ENCODE results near the gene IKZF1. TPM values are rescaled to one million over a fixed set of nuclear protein-coding genes. Genes with fewer than 3 reads are reported as not detected.

The IKZF1 gene
- total and polyA plus RNA-seq, 2 of the 4 experiments (the other 2 are of a cell fraction): not detected

DNA sequence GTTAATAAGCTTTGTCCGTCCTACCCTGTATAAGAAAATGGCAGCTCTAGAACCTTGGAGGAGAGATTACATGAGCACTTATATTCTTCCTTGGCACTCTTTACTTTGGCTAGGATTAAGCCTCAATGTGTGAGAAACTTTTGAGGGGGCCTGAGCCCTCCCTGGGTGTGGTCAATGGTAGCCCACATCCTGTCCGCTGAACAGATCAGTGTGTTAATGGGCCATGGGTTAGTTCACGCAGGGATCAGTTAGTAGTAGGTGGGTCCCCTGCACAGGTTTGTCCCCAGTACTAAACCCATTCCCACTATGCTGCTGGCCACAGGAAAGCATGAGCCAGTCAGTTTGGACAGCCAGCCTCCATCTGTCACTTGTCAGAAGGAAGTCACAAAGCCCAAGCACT is 20.2 kb upstream of the IKZF1 start:
- intact Hi-C loops (cut with micrococcal nuclease) (no loop called here), in situ Hi-C loops (cut with MboI; ENCODE audit: low sequenced_read_pairs) (no loop called here), dilution Hi-C loops (cut with HindIII; ENCODE audit: low sequenced_read_pairs, unreplicated experiment) (no loop called here)
- BruUV-seq (replicated peaks): no TSS peak
- Histone ChIP-seq H2BK5ac (ENCODE audit: low read depth, low read length, poor library complexity, severe bottlenecking) (no peak overlapping the region), H3K18ac (ENCODE audit: low read depth, low read length) (no peak overlapping the region), H2BK20ac (ENCODE audit: low read depth, low read length) (no peak overlapping the region), H2AFZ (replicated peaks; ENCODE audit: low read length, poor library complexity) (no peak overlapping the region), H3K9me1 (ENCODE audit: insufficient read depth, low read length) (no peaks in the 10 kb centered on the region), H3K79me1 (ENCODE audit: low read depth in 1 of 2, low read length in 2 of 2) (no peaks in the 10 kb centered on the region), H3K9me3 (ENCODE audit: control insufficient read depth, insufficient read depth, low read length) (no peaks in the 10 kb centered on the region; the same call in 1 of the 2 replicates), H3K27ac (ENCODE audit: insufficient read depth, low read length) (no peak overlapping the region), H3K14ac (replicated peaks; ENCODE audit: low read depth, low read length) (no peak overlapping the region), H3K4me3 (ENCODE audit: insufficient read depth, low read depth, low read length) (no peak overlapping the region), H3K4me1 (ENCODE audit: control insufficient read depth, insufficient read depth, low read length) (no peaks in the 10 kb centered on the region), H3K27me3 (ENCODE audit: control insufficient read depth, insufficient read depth, low read length) (no peaks in the 10 kb centered on the region), H3K9ac (ENCODE audit: low read depth, low read length) (no peak overlapping the region), H4K8ac (ENCODE audit: low read depth in 2 of 2, low read length in 2 of 2) (no peak overlapping the region), H3K56ac (ENCODE audit: extremely low read depth, insufficient read depth, low read length) (no peak overlapping the region), H3K4me2 (ENCODE audit: low read depth, low read length) (no peak overlapping the region), H4K5ac (ENCODE audit: low read depth, low read length) (no peak overlapping the region), H4K20me1 (ENCODE audit: insufficient read depth, low read length) (no peaks in the 10 kb centered on the region), H3K36me3 (ENCODE audit: control insufficient read depth, insufficient read depth, low read length) (no peaks in the 10 kb centered on the region), H2AK5ac (ENCODE audit: low read depth, low read length) (no peak overlapping the region), H4K91ac (ENCODE audit: insufficient read depth, low read depth, low read length) (no peak overlapping the region), H2AK9ac (replicated peaks; ENCODE audit: low read depth, low read length, poor library complexity) (no peak overlapping the region), H2BK15ac (ENCODE audit: low read depth, low read length) (no peak overlapping the region), H2BK120ac (ENCODE audit: low read depth, low read length) (no peak overlapping the region), H3K4ac (ENCODE audit: low read depth, low read length) (no peak overlapping the region), H3K23ac (ENCODE audit: low read depth, low read length) (no peak overlapping the region)
- DNase-seq (no peak), ATAC-seq (ENCODE audit: low read depth) (no peak)
- WGBS, 2 experiments (ENCODE audit: extremely low coverage in 2 of 2, insufficient read length in 1 of 2): no CpG with 5 or more reads among the region's 3 CpGs
- no peak for TF ChIP-seq SMC3 (IDR thresholded peaks at IDR 0.05; ENCODE audit: low read depth, low read length)
- TF ChIP-seq POLR2A (IDR thresholded peaks at IDR 0.05; ENCODE audit: low read depth, low read length): no peak
- TF ChIP-seq FOS (IDR thresholded peaks at IDR 0.05; ENCODE audit: low read depth, low read length): no peak
- TF ChIP-seq CEBPB (IDR thresholded peaks at IDR 0.05; ENCODE audit: low read depth, low read length): no peak
- TF ChIP-seq MXI1 (IDR thresholded peaks at IDR 0.05; ENCODE audit: borderline replicate concordance, low read depth, low read length): no peak
- TF ChIP-seq RCOR1 (IDR thresholded peaks at IDR 0.05; ENCODE audit: insufficient replicate concordance, low read length): no peak
- TF ChIP-seq, protein P1, sequence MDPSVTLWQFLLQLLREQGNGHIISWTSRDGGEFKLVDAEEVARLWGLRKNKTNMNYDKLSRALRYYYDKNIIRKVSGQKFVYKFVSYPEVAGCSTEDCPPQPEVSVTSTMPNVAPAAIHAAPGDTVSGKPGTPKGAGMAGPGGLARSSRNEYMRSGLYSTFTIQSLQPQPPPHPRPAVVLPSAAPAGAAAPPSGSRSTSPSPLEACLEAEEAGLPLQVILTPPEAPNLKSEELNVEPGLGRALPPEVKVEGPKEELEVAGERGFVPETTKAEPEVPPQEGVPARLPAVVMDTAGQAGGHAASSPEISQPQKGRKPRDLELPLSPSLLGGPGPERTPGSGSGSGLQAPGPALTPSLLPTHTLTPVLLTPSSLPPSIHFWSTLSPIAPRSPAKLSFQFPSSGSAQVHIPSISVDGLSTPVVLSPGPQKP (IDR thresholded peaks at IDR 0.05; ENCODE audit: borderline replicate concordance, low read depth, low read length): no peak
- TF ChIP-seq CHD1 (IDR thresholded peaks at IDR 0.05; ENCODE audit: low read depth, low read length): no peak
- no peak for TF ChIP-seq NFE2L2 (IDR thresholded peaks at IDR 0.05; ENCODE audit: low read depth, low read length)
- no peak for TF ChIP-seq RFX5 (IDR thresholded peaks at IDR 0.05; ENCODE audit: low read depth, low read length)
- no peak for TF ChIP-seq RAD21 (IDR thresholded peaks at IDR 0.05; ENCODE audit: low read length)
- POLR2A ChIA-PET (ENCODE audit: unreplicated experiment): no interaction called here
- CTCF ChIA-PET: no interaction called here
